H9 (cell line): ENCODE data around the gene S100A8. TPM values are rescaled to one million over a fixed set of nuclear protein-coding genes. Genes with fewer than 3 reads are reported as not detected.

Source experiments
- DNase-seq: peaks from one replicate; pipeline ENCODE4 v3.0.0-alpha.2; 2017
- H2AFZ ChIP-seq: one replicate; pipeline ENCODE4 v1.6.1; 2013; ENCODE audit warnings: mild to moderate bottlenecking, low read length, control low read depth, moderate library complexity
- H2AK5ac ChIP-seq: 2 replicates; pipeline ENCODE4 v1.6.1; 2013; ENCODE audit warnings: low read length, control low read depth, mixed read lengths; ENCODE audit not compliant: insufficient read length
- H2BK120ac ChIP-seq: one replicate; pipeline ENCODE4 v1.6.1; 2013; ENCODE audit warnings: low read depth, mild to moderate bottlenecking, low read length, control low read depth, inconsistent platforms; ENCODE audit not compliant: poor library complexity, severe bottlenecking
- H2BK12ac ChIP-seq: 2 replicates; pipeline ENCODE4 v1.6.1; 2013; ENCODE audit warnings: low read length, control low read depth, mixed read lengths, low read depth; ENCODE audit not compliant: insufficient read length
- H2BK15ac ChIP-seq: 2 replicates; pipeline ENCODE4 v1.6.1; 2013; ENCODE audit warnings: low read depth, low read length, control low read depth
- H2BK20ac ChIP-seq: one replicate; pipeline ENCODE4 v1.6.1; 2013; ENCODE audit warnings: low read depth, mild to moderate bottlenecking, low read length, control low read depth, inconsistent platforms; ENCODE audit not compliant: poor library complexity, severe bottlenecking
- H2BK5ac ChIP-seq: 2 replicates; pipeline ENCODE4 v1.6.1; 2013; ENCODE audit warnings: low read length, control low read depth, mixed read lengths; ENCODE audit not compliant: insufficient read length
- H3K14ac ChIP-seq: 2 replicates; pipeline ENCODE4 v1.6.1; 2013; ENCODE audit warnings: low read length, control low read depth; ENCODE audit not compliant: insufficient read depth
- H3K18ac ChIP-seq: 2 replicates; pipeline ENCODE4 v1.6.1; 2013; ENCODE audit warnings: low read depth, mild to moderate bottlenecking, mixed read lengths, low read length, control low read depth; ENCODE audit not compliant: insufficient read length
- H3K23ac ChIP-seq: 2 replicates; pipeline ENCODE4 v1.6.1; 2013; ENCODE audit warnings: low read length, control low read depth, mixed read lengths, low read depth; ENCODE audit not compliant: insufficient read length
- H3K23me2 ChIP-seq: 2 replicates; pipeline ENCODE4 v1.6.1; 2013; ENCODE audit warnings: low read depth, mild to moderate bottlenecking, mixed read lengths, low read length, control low read depth; ENCODE audit not compliant: insufficient read length, poor library complexity, severe bottlenecking
- H3K27ac ChIP-seq: 2 replicates; pipeline ENCODE4 v1.5.1; 2013; ENCODE audit warnings: low read length, control low read depth, mixed read lengths, low read depth; ENCODE audit not compliant: insufficient read length
- H3K27me3 ChIP-seq: 2 replicates; pipeline ENCODE4 v1.6.1; 2013; ENCODE audit warnings: low read length, control low read depth, inconsistent platforms; ENCODE audit not compliant: insufficient read depth
- H3K4ac ChIP-seq: 2 replicates; pipeline ENCODE4 v1.6.1; 2013; ENCODE audit warnings: low read depth, mild to moderate bottlenecking, control low read depth, inconsistent platforms, low read length, moderate library complexity
- H3K4me1 ChIP-seq: 2 replicates; pipeline ENCODE4 v1.6.1; 2013; ENCODE audit warnings: low read length, control low read depth, inconsistent platforms; ENCODE audit not compliant: insufficient read depth
- H3K4me2 ChIP-seq: 2 replicates; pipeline ENCODE4 v1.6.1; 2013; ENCODE audit warnings: low read length, control low read depth, mixed read lengths; ENCODE audit not compliant: insufficient read length, insufficient read depth
- H3K56ac ChIP-seq: 2 replicates; pipeline ENCODE4 v1.6.1; 2013; ENCODE audit warnings: low read depth, mild to moderate bottlenecking, mixed read lengths, low read length, control low read depth; ENCODE audit not compliant: insufficient read length
- H3K79me1 ChIP-seq: 2 replicates; pipeline ENCODE4 v1.6.1; 2013; ENCODE audit warnings: low read depth, mild to moderate bottlenecking, moderate library complexity, low read length, control low read depth, inconsistent platforms; ENCODE audit not compliant: insufficient read depth, poor library complexity, severe bottlenecking
- H3K79me2 ChIP-seq: 2 replicates; pipeline ENCODE4 v1.6.1; 2013; ENCODE audit warnings: low read length, control low read depth, inconsistent platforms; ENCODE audit not compliant: insufficient read depth
- H3K9ac ChIP-seq: 2 replicates; pipeline ENCODE4 v1.6.1; 2013; ENCODE audit warnings: low read length, control low read depth, mixed read lengths; ENCODE audit not compliant: insufficient read length; ENCODE audit errors: extremely low read depth
- H3K9me3 ChIP-seq: one replicate; pipeline ENCODE4 v1.6.1; 2013; ENCODE audit warnings: low read depth, low read length, inconsistent platforms; ENCODE audit not compliant: control insufficient read depth
- H3T11ph ChIP-seq: one replicate; pipeline ENCODE4 v1.6.1; 2013; ENCODE audit warnings: mild to moderate bottlenecking, low read length, control low read depth, inconsistent platforms
- H4K20me1 ChIP-seq: one replicate; pipeline ENCODE4 v1.6.1; 2013; ENCODE audit not compliant: control insufficient read depth, insufficient read length, insufficient read depth
- H4K5ac ChIP-seq: 2 replicates; pipeline ENCODE4 v1.6.1; 2013; ENCODE audit warnings: low read depth, mild to moderate bottlenecking, mixed read lengths, low read length, control low read depth; ENCODE audit not compliant: insufficient read length
- H4K8ac ChIP-seq: replicated peaks from 2 replicates; pipeline ENCODE4 v1.6.1; 2013; ENCODE audit warnings: low read length, control low read depth, mixed read lengths, low read depth; ENCODE audit not compliant: insufficient read length
- H4K91ac ChIP-seq: 2 replicates; pipeline ENCODE4 v1.6.1; 2013; ENCODE audit warnings: low read depth, mild to moderate bottlenecking, moderate library complexity, mixed read lengths, low read length, control low read depth; ENCODE audit not compliant: insufficient read length
- H3K27ac Mint-ChIP-seq, 3 experiments: 2 replicates in 2 of 3; 3 replicates in 1 of 3; pipeline ENCODE4 v1.8.0; 2020 to 2021; ENCODE audit warnings: mixed read lengths in 3 of 3, mild to moderate bottlenecking in 1 of 3, moderate library complexity in 1 of 3
- H3K27me3 Mint-ChIP-seq: 2 replicates; pipeline ENCODE4 v1.8.0; 2021; ENCODE audit warnings: low read depth, mild to moderate bottlenecking, moderate library complexity, mixed read lengths
- H3K36me3 Mint-ChIP-seq, 3 experiments: 2 replicates in 2 of 3; 3 replicates in 1 of 3; pipeline ENCODE4 v1.8.0; 2020 to 2021; ENCODE audit warnings: low read depth in 3 of 3, mixed read lengths in 3 of 3; ENCODE audit not compliant: insufficient read depth in 1 of 3
- H3K4me1 Mint-ChIP-seq, 2 experiments: 2 replicates each; pipeline ENCODE4 v1.8.0; 2020; ENCODE audit warnings: mixed read lengths in 2 of 2
- H3K4me3 Mint-ChIP-seq, 2 experiments: 2 replicates in 1 of 2; 3 replicates in 1 of 2; pipeline ENCODE4 v1.8.0; 2020 to 2021; ENCODE audit warnings: mild to moderate bottlenecking in 2 of 2, mixed read lengths in 2 of 2, moderate library complexity in 1 of 2
- H3K9me3 Mint-ChIP-seq, 2 experiments: 2 replicates in 1 of 2; 3 replicates in 1 of 2; pipeline ENCODE4 v1.8.0; 2020; ENCODE audit warnings: mild to moderate bottlenecking in 2 of 2, mixed read lengths in 2 of 2, moderate library complexity in 1 of 2
- WGBS: extraction: QIAGEN DNeasy Blood & Tissue Kit; methylation state at CpG from one replicate; pipeline ENCODE4 v1.1.7; 2013; ENCODE audit warnings: missing lambda C conversion rate, low lambda C conversion rate, mixed read lengths; ENCODE audit not compliant: insufficient read length; ENCODE audit errors: extremely low coverage; 5-methylcytosine and 5-hydroxymethylcytosine counted together
- total RNA-seq: library from RNA; stranded (reverse); gene quantifications from 2 replicates; pipeline ENCODE4 v1.2.1, GENCODE V29; 2021
- TF ChIP-seq, protein P1 (sequence below): fragments of 200-600 bp; sonication (generic); conservative IDR thresholded peaks from 3 replicates; pipeline ENCODE4 v1.8.0; 2021; ENCODE audit warnings: antibody characterized with exemption, mild to moderate bottlenecking

Gene S100A8
- total RNA-seq, 1 experiment from 2014 or later, result not detected

GRCh38 chr1:153401461-153401860 lies 10.6 kb upstream of the S100A8 start:
- Histone ChIP-seq H3K18ac (no peak overlapping the region), H4K8ac (no peak overlapping the region), H3K14ac (no peak overlapping the region), H3K4me2 (no peak overlapping the region), H3K9ac (no peak overlapping the region), H3K4ac (no peak overlapping the region), H3T11ph (no peak overlapping the region), H2AK5ac (no peak overlapping the region), H4K20me1 (no peaks in the 10 kb centered on the region), H2BK120ac (no peak overlapping the region), H2AFZ (no peak overlapping the region), H2BK15ac (no peak overlapping the region), H2BK20ac (no peak overlapping the region), H4K91ac (no peak overlapping the region), H2BK5ac (no peak overlapping the region), H3K23me2 (no peaks in the 10 kb centered on the region), H3K23ac (no peak overlapping the region), H3K27ac (no peak overlapping the region), H4K5ac (no peak overlapping the region), H3K79me1 (no peaks in the 10 kb centered on the region), H3K9me3 (no peaks in the 10 kb centered on the region), H3K4me1 (peaks cover 3% of the 10 kb centered on the region; the same call in 1 of the 2 replicates), H3K56ac (no peak overlapping the region), H3K79me2 (no peaks in the 10 kb centered on the region), H3K27me3 (no peaks in the 10 kb centered on the region), H2BK12ac (no peak overlapping the region)
- Mint-ChIP-seq H3K4me1 (peaks cover 7 to 22% of the 10 kb centered on the region in 2 experiments; a peak in 3 of 4 replicates), H3K9me3 (peaks cover 5 to 6% of the 10 kb centered on the region in 2 experiments), H3K27me3 (peaks cover 33% of the 10 kb centered on the region), H3K27ac (no peak overlapping the region), H3K4me3 (no peak overlapping the region), H3K36me3 (peaks cover 0 to 3% (median 0%) of the 10 kb centered on the region in 3 experiments; a peak in 4 of 7 replicates)
- no CpG with 5 or more reads among the region's 9 CpGs for WGBS
- TF ChIP-seq, protein P1, sequence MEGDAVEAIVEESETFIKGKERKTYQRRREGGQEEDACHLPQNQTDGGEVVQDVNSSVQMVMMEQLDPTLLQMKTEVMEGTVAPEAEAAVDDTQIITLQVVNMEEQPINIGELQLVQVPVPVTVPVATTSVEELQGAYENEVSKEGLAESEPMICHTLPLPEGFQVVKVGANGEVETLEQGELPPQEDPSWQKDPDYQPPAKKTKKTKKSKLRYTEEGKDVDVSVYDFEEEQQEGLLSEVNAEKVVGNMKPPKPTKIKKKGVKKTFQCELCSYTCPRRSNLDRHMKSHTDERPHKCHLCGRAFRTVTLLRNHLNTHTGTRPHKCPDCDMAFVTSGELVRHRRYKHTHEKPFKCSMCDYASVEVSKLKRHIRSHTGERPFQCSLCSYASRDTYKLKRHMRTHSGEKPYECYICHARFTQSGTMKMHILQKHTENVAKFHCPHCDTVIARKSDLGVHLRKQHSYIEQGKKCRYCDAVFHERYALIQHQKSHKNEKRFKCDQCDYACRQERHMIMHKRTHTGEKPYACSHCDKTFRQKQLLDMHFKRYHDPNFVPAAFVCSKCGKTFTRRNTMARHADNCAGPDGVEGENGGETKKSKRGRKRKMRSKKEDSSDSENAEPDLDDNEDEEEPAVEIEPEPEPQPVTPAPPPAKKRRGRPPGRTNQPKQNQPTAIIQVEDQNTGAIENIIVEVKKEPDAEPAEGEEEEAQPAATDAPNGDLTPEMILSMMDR, result no peak
- DNase-seq, result no peak
